K562 (cell line): ENCODE results near the gene USP12. TPM values are rescaled to one million over a fixed set of nuclear protein-coding genes. Genes with fewer than 3 reads are reported as not detected.

Experiments used
- ATAC-seq: fragments of 200-7000 bp; cut with Tn5 transposase; 3 replicates; pipeline ENCODE4 v1.9.1; 2020; ENCODE audit warnings: moderate library complexity
- BruUV-seq: library from RNA; stranded (reverse); fragments of 400-500 nt; replicated peaks from 2 replicates; lab custom pipeline; 2021; lab: Mats Ljungman, UMichigan
- CTCF ChIA-PET: fragments of 300-600 bp; formaldehyde crosslinking; extraction: SDS; loops from one replicate; lab custom pipeline; 2021; ENCODE audit warnings: low intra/inter-chr PET ratio; lab: Yijun Ruan, JAX
- POLR2A ChIA-PET: fragments of 300-600, 350-650 bp; sonication (Branson Sonifier 250); formaldehyde crosslinking; extraction: SDS; loops from one replicate; lab custom pipeline; 2021; ENCODE audit warnings: antibody characterized with exemption, inconsistent platforms; lab: Yijun Ruan, JAX
- DNase-seq, 4 experiments: peaks; one replicate each; pipeline versions ENCODE4 v3.0.0 to v3.0.0-alpha.2; 2011 to 2018; ENCODE audit warnings: low spot score in 3 of 4, mixed read lengths in 3 of 4; ENCODE audit errors: extremely low read depth in 1 of 4
- FAIRE-seq: peaks from 2 replicates; lab custom pipeline; 2011; peaks lifted over from hg19 to GRCh38; lab: Jason Lieb, UNC
- H2AFZ ChIP-seq: 2 replicates; pipeline ENCODE4 v1.6.0; 2011; ENCODE audit warnings: low read depth, low read length, control low read depth, inconsistent platforms
- H3K27ac ChIP-seq: fragments of 200-600 bp; 3 replicates; pipeline ENCODE4 v1.8.0; 2011; ENCODE audit warnings: low read depth, mild to moderate bottlenecking, control low read depth, inconsistent platforms, low read length, moderate library complexity, mixed read lengths; ENCODE audit errors: extremely low read depth
- H3K27me3 ChIP-seq, 2 experiments: fragments of 300-600 bp in 1 of 2; 2 replicates in 1 of 2; 3 replicates in 1 of 2; pipeline versions ENCODE4 v1.6.0 to v1.8.0; 2011; ENCODE audit warnings: inconsistent platforms in 2 of 2, low read length in 2 of 2, mild to moderate bottlenecking in 1 of 2, mixed read lengths in 1 of 2, moderate library complexity in 1 of 2; ENCODE audit not compliant: control insufficient read depth in 2 of 2, insufficient read depth in 2 of 2
- H3K36me3 ChIP-seq: fragments of 300-600 bp; 3 replicates; pipeline ENCODE4 v1.8.0; 2011; ENCODE audit warnings: mild to moderate bottlenecking, low read length, inconsistent platforms; ENCODE audit not compliant: control insufficient read depth, insufficient read depth
- H3K4me1 ChIP-seq, 2 experiments: fragments of 200-600 bp in 1 of 2; replicated peaks in 1 of 2; 2 replicates in 1 of 2; 3 replicates in 1 of 2; pipeline versions ENCODE4 v1.5.1 to v1.8.0; 2011; ENCODE audit warnings: inconsistent platforms in 2 of 2, low read length in 2 of 2, mild to moderate bottlenecking in 1 of 2, mixed read lengths in 1 of 2, moderate library complexity in 1 of 2; ENCODE audit not compliant: control insufficient read depth in 2 of 2, insufficient read depth in 2 of 2
- H3K4me2 ChIP-seq: 2 replicates; pipeline ENCODE4 v1.6.1; 2011; ENCODE audit warnings: low read length, control low read depth, inconsistent platforms, mixed read lengths; ENCODE audit not compliant: insufficient read depth
- H3K4me3 ChIP-seq: fragments of 200-600 bp; sonication (generic), shearing (Covaris generic); 2 replicates; pipeline ENCODE4 v1.5.1; 2016; ENCODE audit warnings: control low read depth, inconsistent platforms
- H3K79me2 ChIP-seq: fragments of 200-600 bp; 3 replicates; pipeline ENCODE4 v1.8.0; 2011; ENCODE audit warnings: low read length, inconsistent platforms; ENCODE audit not compliant: control insufficient read depth, insufficient read depth
- H3K9ac ChIP-seq, 2 experiments: 2 replicates each; pipeline versions ENCODE4 v1.6.0 to v1.6.1; 2011; ENCODE audit warnings: low read depth in 2 of 2, low read length in 2 of 2, control low read depth in 1 of 2, inconsistent platforms in 1 of 2, mild to moderate bottlenecking in 1 of 2, mixed read lengths in 1 of 2; ENCODE audit not compliant: insufficient read depth in 1 of 2
- H3K9me1 ChIP-seq: one replicate; pipeline ENCODE4 v1.6.0; 2011; ENCODE audit warnings: inconsistent platforms, mild to moderate bottlenecking, low read length, moderate library complexity; ENCODE audit not compliant: control insufficient read depth, insufficient read depth
- H3K9me3 ChIP-seq: replicated peaks from 2 replicates; pipeline ENCODE4 v1.5.1; 2011; ENCODE audit warnings: low read depth, low read length, inconsistent platforms; ENCODE audit not compliant: control insufficient read depth, insufficient read depth
- H4K20me1 ChIP-seq: replicated peaks from 2 replicates; pipeline ENCODE4 v1.6.1; 2011; ENCODE audit warnings: low read length, inconsistent platforms, mixed read lengths; ENCODE audit not compliant: control insufficient read depth, insufficient read depth
- ADNP ChIP-seq: fragments of 200-800 bp; sonication (Bioruptor generic); IDR thresholded peaks from 2 replicates; pipeline ENCODE4 v1.6.1; 2016; ENCODE audit warnings: missing genetic modification characterization, missing compliant biosample characterization
- ARNT ChIP-seq, 2 experiments: fragments of 450-650 bp; IDR thresholded peaks; 2 replicates each; pipeline ENCODE4 v1.6.1; 2016; ENCODE audit warnings: mild to moderate bottlenecking in 1 of 2
- CBX3 ChIP-seq, 2 experiments: IDR thresholded peaks; 1 replicate in 1 of 2; 2 replicates in 1 of 2; pipeline ENCODE4 v1.6.1; 2012; ENCODE audit warnings: inconsistent platforms in 2 of 2, low read length in 2 of 2, borderline replicate concordance in 1 of 2, control low read depth in 1 of 2
- FOXJ2 ChIP-seq: fragments of 200-800 bp; sonication (Bioruptor generic); IDR thresholded peaks from 2 replicates; pipeline ENCODE4 v1.6.1; 2016; ENCODE audit warnings: missing genetic modification characterization, missing compliant biosample characterization
- FOXK2 ChIP-seq, 2 experiments: fragments of 450-650 bp; IDR thresholded peaks in 1 of 2; conservative IDR thresholded peaks in 1 of 2; 2 replicates each; pipeline ENCODE4 v1.6.1; 2016; ENCODE audit warnings: low read depth in 2 of 2, mild to moderate bottlenecking in 1 of 2
- HNRNPUL1 ChIP-seq: fragments of 200-400 bp; formaldehyde crosslinking; IDR thresholded peaks from 2 replicates; pipeline ENCODE4 v1.6.1; 2017; ENCODE audit warnings: low read length
- HOXB6 ChIP-seq: fragments of 250-450 bp; sonication (Bioruptor Pico); IDR thresholded peaks from 2 replicates; pipeline ENCODE4 v1.5.1; 2022; ENCODE audit warnings: mild to moderate bottlenecking, borderline replicate concordance
- KAT7 ChIP-seq: sonication (generic); formaldehyde crosslinking; IDR thresholded peaks from 2 replicates; pipeline ENCODE4 v1.8.0; 2022; ENCODE audit warnings: missing genetic modification reagents, mild to moderate bottlenecking, borderline replicate concordance
- KLF6 ChIP-seq: fragments of 250-450 bp; sonication (Bioruptor Pico); IDR thresholded peaks from 2 replicates; pipeline ENCODE4 v1.4.0; 2020; ENCODE audit warnings: mild to moderate bottlenecking, moderate library complexity, borderline replicate concordance
- MYC ChIP-seq, 2 experiments: fragments of 250-450 bp in 1 of 2; sonication (Bioruptor Pico) in 1 of 2; IDR thresholded peaks; 2 replicates each; pipeline versions ENCODE4 v1.5.1 to v1.6.1; 2012 to 2021; ENCODE audit warnings: low read depth in 2 of 2, borderline replicate concordance in 1 of 2, improper control_type of control experiment in 1 of 2, low read length in 1 of 2, mild to moderate bottlenecking in 1 of 2, moderate library complexity in 1 of 2
- POLR3A ChIP-seq: IDR thresholded peaks from 2 replicates; pipeline ENCODE4 v1.6.1; 2011; ENCODE audit warnings: borderline replicate concordance, mild to moderate bottlenecking, moderate library complexity; ENCODE audit not compliant: insufficient read length, insufficient read depth; ENCODE audit errors: extremely low read depth
- SAFB2 ChIP-seq: fragments of 200-400 bp; formaldehyde crosslinking; IDR thresholded peaks from 2 replicates; pipeline ENCODE4 v1.6.1; 2018; ENCODE audit warnings: borderline replicate concordance, low read length, low read depth, moderate library complexity; ENCODE audit not compliant: severe bottlenecking
- ZFPM2 ChIP-seq: fragments of 250-450 bp; sonication (Bioruptor Pico); IDR thresholded peaks from 2 replicates; pipeline ENCODE4 v1.5.1; 2022; ENCODE audit warnings: mild to moderate bottlenecking
- WGBS: fragments of 100-300 bp; shearing (Covaris generic); methylation state at CpG from one replicate; pipeline ENCODE4 v1.1.6; 2016; ENCODE audit warnings: low coverage, mixed read lengths; ENCODE audit not compliant: insufficient coverage; ENCODE audit errors: missing lambda C conversion rate; 5-methylcytosine and 5-hydroxymethylcytosine counted together
- in situ Hi-C: fragments of 300-500 bp; cut with MboI; formaldehyde crosslinking; loops from 4 replicates; pipeline ENCODE4 v1.15.0; 2018; ENCODE audit warnings: inconsistent platforms, mixed read lengths
- intact Hi-C: fragments of 100-400 bp; cut with micrococcal nuclease; formaldehyde crosslinking; loops from 2 replicates; pipeline ENCODE4 v1.14.2; 2022
- polyA plus RNA-seq, 8 experiments: library from polyadenylated mRNA; depleted of rRNA in 4 of 8; stranded (reverse) in 5 of 8; unstranded in 3 of 8; fragments of >200 nt; fragmentation: Nextera tagmentation in 2 of 8; fragmentation: Illumina TruSeq in 1 of 8; extraction: Ambion mirVana in 2 of 8; extraction: Trizol in 1 of 8; gene quantifications; 2 replicates each; pipeline versions ENCODE4 v1.2.1 to v1.2.3, GENCODE V29; 2011 to 2014; ENCODE audit warnings: inconsistent platforms in 1 of 8, missing spikeins in 1 of 8
- total RNA-seq, 7 experiments: library from RNA; depleted of rRNA in 6 of 7; stranded (reverse); fragments of >200 nt in 6 of 7; fragmentation: Illumina TruSeq in 2 of 7; extraction: Trizol in 2 of 7; gene quantifications; 2 replicates each; pipeline versions ENCODE4 v1.2.1 to v1.2.3, GENCODE V29; 2011 to 2021; ENCODE audit warnings: low replicate concordance in 1 of 7
- TF ChIP-seq, protein P1 (sequence below): sonication (generic); formaldehyde crosslinking; IDR thresholded peaks from 2 replicates; pipeline ENCODE4 v1.8.1; 2023; ENCODE audit warnings: mild to moderate bottlenecking, missing genetic modification reagents

USP12 gene
- total and polyA plus RNA-seq, 9 of the 15 experiments (the other 6 are each of a cell fraction or from before 2014, with no cell fraction given), result 1.8 to 20.5 (median 13.3) TPM

DNA sequence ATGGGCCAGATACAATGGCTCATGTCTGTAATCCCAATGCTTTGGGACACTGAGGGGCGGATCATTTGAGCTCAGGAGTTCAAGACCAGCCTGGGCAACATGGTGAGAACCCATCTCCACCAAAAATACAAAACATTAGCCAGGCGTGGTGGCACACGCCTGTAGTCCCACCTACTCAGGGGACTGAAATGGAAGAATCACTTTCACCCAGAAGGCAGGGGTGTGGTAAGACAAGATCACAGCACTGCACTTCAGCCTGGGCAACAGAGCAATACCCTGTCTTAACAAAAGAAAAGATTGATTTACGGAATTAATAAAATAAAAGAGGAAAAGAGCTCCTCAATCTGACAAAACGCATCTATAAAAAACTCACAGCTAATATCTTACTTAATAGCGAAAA is 22.7 kb downstream of the USP12 start:
- ATAC-seq, result no peak
- in situ Hi-C loops, result no loop called here
- H3K79me2 ChIP-seq, result peaks cover 81% of the 10 kb centered on the region
- CTCF ChIA-PET, result no interaction called here
- WGBS, result 72% methylated on average over 6 of the region's 6 CpGs
- peaks cover 7% of the 10 kb centered on the region in 2 experiments; a peak in 3 of 5 replicates for H3K4me1 ChIP-seq
- H3K4me3 ChIP-seq, result no peak overlapping the region
- no peak for TF ChIP-seq ARNT (IDR thresholded peaks at IDR 0.05)
- no peak for TF ChIP-seq MYC (IDR thresholded peaks at IDR 0.05; ENCODE audit: low read depth, low read length)
- no peak for TF ChIP-seq MYC (CRISPR knock-in tag; IDR thresholded peaks at IDR 0.05; ENCODE audit: borderline replicate concordance, low read depth)
- no peak for TF ChIP-seq KLF6 (CRISPR knock-in tag)
- TF ChIP-seq HOXB6, result no peak
- no peak for TF ChIP-seq HNRNPUL1
- TF ChIP-seq FOXJ2 (tag), result no peak
- no peak for TF ChIP-seq SAFB2
- TF ChIP-seq, protein P1, sequence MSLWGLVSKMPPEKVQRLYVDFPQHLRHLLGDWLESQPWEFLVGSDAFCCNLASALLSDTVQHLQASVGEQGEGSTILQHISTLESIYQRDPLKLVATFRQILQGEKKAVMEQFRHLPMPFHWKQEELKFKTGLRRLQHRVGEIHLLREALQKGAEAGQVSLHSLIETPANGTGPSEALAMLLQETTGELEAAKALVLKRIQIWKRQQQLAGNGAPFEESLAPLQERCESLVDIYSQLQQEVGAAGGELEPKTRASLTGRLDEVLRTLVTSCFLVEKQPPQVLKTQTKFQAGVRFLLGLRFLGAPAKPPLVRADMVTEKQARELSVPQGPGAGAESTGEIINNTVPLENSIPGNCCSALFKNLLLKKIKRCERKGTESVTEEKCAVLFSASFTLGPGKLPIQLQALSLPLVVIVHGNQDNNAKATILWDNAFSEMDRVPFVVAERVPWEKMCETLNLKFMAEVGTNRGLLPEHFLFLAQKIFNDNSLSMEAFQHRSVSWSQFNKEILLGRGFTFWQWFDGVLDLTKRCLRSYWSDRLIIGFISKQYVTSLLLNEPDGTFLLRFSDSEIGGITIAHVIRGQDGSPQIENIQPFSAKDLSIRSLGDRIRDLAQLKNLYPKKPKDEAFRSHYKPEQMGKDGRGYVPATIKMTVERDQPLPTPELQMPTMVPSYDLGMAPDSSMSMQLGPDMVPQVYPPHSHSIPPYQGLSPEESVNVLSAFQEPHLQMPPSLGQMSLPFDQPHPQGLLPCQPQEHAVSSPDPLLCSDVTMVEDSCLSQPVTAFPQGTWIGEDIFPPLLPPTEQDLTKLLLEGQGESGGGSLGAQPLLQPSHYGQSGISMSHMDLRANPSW (CRISPR knock-in tag), result no peak
- no peak for TF ChIP-seq ZFPM2 (CRISPR knock-in tag)
- no peak for TF ChIP-seq KAT7 (CRISPR knock-in tag)
- no peak for TF ChIP-seq POLR3A
- no peak for TF ChIP-seq ADNP
- no peak for TF ChIP-seq CBX3 (IDR thresholded peaks at IDR 0.05; ENCODE audit: borderline replicate concordance in 1 of 2, low read length in 2 of 2)
- TF ChIP-seq FOXK2 (conservative IDR thresholded peaks at IDR 0.05 in 1 of 2, IDR thresholded peaks at IDR 0.05 in 1 of 2; ENCODE audit: low read depth in 2 of 2), result no peak
- H3K9me1 ChIP-seq, result no peaks in the 10 kb centered on the region
- BruUV-seq, result no TSS peak
- no peak overlapping the region for H2AFZ ChIP-seq
- DNase-seq, result no peak
- intact Hi-C loops, result no loop called here
- POLR2A ChIA-PET, result interaction anchor here (0.8 kb wide), 1 partner anchor 197 kb away, joined by 4 read pairs; no protein-coding TSS in a partner anchor
- H3K4me2 ChIP-seq, result no peak overlapping the region
- no peak overlapping the region for H3K9ac ChIP-seq
- H4K20me1 ChIP-seq, result peaks cover 6% of the 10 kb centered on the region
- H3K27me3 ChIP-seq, result no peaks in the 10 kb centered on the region
- H3K9me3 ChIP-seq, result no peaks in the 10 kb centered on the region
- H3K27ac ChIP-seq, result no peak overlapping the region
- H3K36me3 ChIP-seq, result no peaks in the 10 kb centered on the region
- FAIRE-seq, result no peak
